Osteoblast (primary cell): ENCODE data around the gene ZDHHC23. TPM values are rescaled to one million over a fixed set of nuclear protein-coding genes. Genes with fewer than 3 reads are reported as not detected.

Experiments used
- DNase-seq: peaks from one replicate; pipeline ENCODE4 v3.0.0; 2011; ENCODE audit warnings: low spot score, mixed read lengths; ENCODE audit not compliant: insufficient read length; ENCODE audit errors: missing footprints
- H2AFZ ChIP-seq: 2 replicates; pipeline ENCODE4 v1.6.0; 2011; ENCODE audit warnings: mild to moderate bottlenecking, low read length
- H3K27ac ChIP-seq: 2 replicates; pipeline ENCODE4 v1.5.1; 2011; ENCODE audit warnings: mild to moderate bottlenecking, low read depth, low read length, moderate library complexity
- H3K27me3 ChIP-seq: 2 replicates; pipeline ENCODE4 v1.6.0; 2012; ENCODE audit warnings: mild to moderate bottlenecking, control low read depth, inconsistent platforms, low read length, moderate library complexity; ENCODE audit not compliant: insufficient read depth
- H3K36me3 ChIP-seq: 2 replicates; pipeline ENCODE4 v1.5.1; 2011; ENCODE audit warnings: mild to moderate bottlenecking, low read length, control low read depth, moderate library complexity; ENCODE audit not compliant: insufficient read depth
- H3K4me1 ChIP-seq: 2 replicates; pipeline ENCODE4 v1.5.1; 2011; ENCODE audit warnings: mild to moderate bottlenecking, low read length, control low read depth, moderate library complexity; ENCODE audit not compliant: insufficient read depth
- H3K4me2 ChIP-seq: 2 replicates; pipeline ENCODE4 v1.6.0; 2011; ENCODE audit warnings: mild to moderate bottlenecking, low read length; ENCODE audit not compliant: insufficient read depth
- H3K4me3 ChIP-seq: fragments of 200-600 bp; sonication (generic); 3 replicates; pipeline ENCODE4 v1.5.1; 2012; ENCODE audit warnings: mild to moderate bottlenecking, low read length, inconsistent platforms; ENCODE audit not compliant: insufficient read depth
- H3K79me2 ChIP-seq: 2 replicates; pipeline ENCODE4 v1.6.0; 2012; ENCODE audit warnings: mild to moderate bottlenecking, low read length, control low read depth, inconsistent platforms; ENCODE audit not compliant: insufficient read depth
- H3K9me3 ChIP-seq: 2 replicates; pipeline ENCODE4 v1.5.1; 2011; ENCODE audit warnings: low read depth, low read length, control low read depth
- H4K20me1 ChIP-seq: 2 replicates; pipeline ENCODE4 v1.6.0; 2012; ENCODE audit warnings: mild to moderate bottlenecking, low read length, control low read depth; ENCODE audit not compliant: insufficient read depth
- CTCF ChIP-seq: IDR thresholded peaks from 2 replicates; pipeline ENCODE4 v1.5.1; 2011; ENCODE audit warnings: mild to moderate bottlenecking, low read depth, low read length, moderate library complexity; ENCODE audit errors: extremely low read depth
- total RNA-seq: library from RNA; depleted of rRNA; stranded (reverse); fragments of >200 nt; gene quantifications from 2 replicates; pipeline ENCODE4 v1.2.3, GENCODE V29; 2012

The ZDHHC23 gene
- total RNA-seq, 1 donor = 1.1 TPM

DNA sequence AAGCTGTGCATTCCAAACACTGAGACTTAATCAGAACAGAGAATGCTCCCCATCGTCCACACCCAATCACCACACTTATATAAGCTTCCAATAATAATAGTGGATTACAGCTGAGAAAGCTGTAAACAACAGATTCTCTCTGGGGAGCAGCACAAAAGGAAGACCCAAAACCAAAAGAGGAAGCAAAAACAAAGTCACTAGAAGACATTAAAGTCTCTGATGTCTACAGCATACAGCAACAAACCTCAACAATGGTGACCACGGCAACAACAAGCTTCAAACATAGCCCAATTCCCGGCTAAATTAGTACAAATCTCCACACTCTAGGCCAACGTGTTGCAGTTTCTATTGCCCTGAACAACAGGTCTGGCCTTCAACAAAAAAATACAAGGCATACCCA is 37.7 kb downstream of the ZDHHC23 start:
- Histone ChIP-seq H3K4me2 (no peak overlapping the region), H2AFZ (no peak overlapping the region), H4K20me1 (no peaks in the 10 kb centered on the region), H3K36me3 (no peaks in the 10 kb centered on the region), H3K27ac (no peak overlapping the region), H3K27me3 (no peaks in the 10 kb centered on the region), H3K4me3 (no peak overlapping the region), H3K4me1 (no peaks in the 10 kb centered on the region), H3K79me2 (no peaks in the 10 kb centered on the region), H3K9me3 (no peaks in the 10 kb centered on the region)
- TF ChIP-seq CTCF = no peak
- no peak for DNase-seq

DNA sequence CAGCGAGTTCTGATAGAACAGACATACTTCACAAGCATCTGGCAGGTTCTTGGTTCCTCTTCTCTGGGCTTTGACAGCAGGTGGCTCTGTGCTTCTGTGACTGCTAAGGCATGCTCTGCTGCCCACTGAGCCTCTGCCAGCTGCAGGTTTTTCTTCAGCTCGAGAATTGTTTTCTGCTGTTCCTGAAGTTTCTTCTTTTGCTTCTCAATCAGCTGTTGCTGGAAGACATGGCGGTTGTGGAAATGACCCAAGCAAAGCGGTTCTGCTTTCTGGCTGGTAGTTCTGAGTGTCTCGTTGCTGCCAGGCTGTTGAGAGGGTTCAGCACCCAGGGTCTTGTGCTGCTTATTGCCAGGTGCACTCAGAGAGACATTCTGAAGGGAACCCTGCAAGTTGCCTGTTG is 57.7 kb downstream of the ZDHHC23 start:
- DNase-seq = no peak
- no peak overlapping the region for H2AFZ ChIP-seq
- no peaks in the 10 kb centered on the region for H4K20me1 ChIP-seq
- no peak overlapping the region for H3K27ac ChIP-seq
- H3K9me3 ChIP-seq = peaks cover 8% of the 10 kb centered on the region
- no peak overlapping the region for H3K4me3 ChIP-seq
- no peak for TF ChIP-seq CTCF
- H3K27me3 ChIP-seq = no peaks in the 10 kb centered on the region
- H3K4me2 ChIP-seq = no peak overlapping the region
- no peaks in the 10 kb centered on the region for H3K4me1 ChIP-seq
- H3K36me3 ChIP-seq = peaks cover 3% of the 10 kb centered on the region
- no peaks in the 10 kb centered on the region for H3K79me2 ChIP-seq

GRCh38 chr3:114011059-114011797 is 63.4 kb downstream of the ZDHHC23 start:
- H3K27ac ChIP-seq = no peak overlapping the region
- H3K4me3 ChIP-seq = no peak overlapping the region
- H4K20me1 ChIP-seq = no peaks in the 10 kb centered on the region
- no peak for DNase-seq
- no peaks in the 10 kb centered on the region for H3K9me3 ChIP-seq
- no peaks in the 10 kb centered on the region for H3K4me1 ChIP-seq
- H3K36me3 ChIP-seq = no peaks in the 10 kb centered on the region
- no peaks in the 10 kb centered on the region for H3K27me3 ChIP-seq
- no peaks in the 10 kb centered on the region for H3K79me2 ChIP-seq
- H3K4me2 ChIP-seq = no peak overlapping the region
- no peak overlapping the region for H2AFZ ChIP-seq
- no peak for TF ChIP-seq CTCF

Other genes with a start within 250 kb of the ZDHHC23 start
- gene NAA50, start 201.8 kb upstream of the ZDHHC23 start, total RNA-seq = 163 and 169 TPM in 2 replicates
- gene ATP6V1A, start 201.0 kb upstream of the ZDHHC23 start, total RNA-seq = 140 and 166 TPM in 2 replicates
- gene GRAMD1C, start 109.2 kb upstream of the ZDHHC23 start, total RNA-seq = 1.2 and 2.2 TPM in 2 replicates
- 3.2 and 4.0 TPM in 2 replicates for gene CCDC191, start 108.5 kb downstream of the ZDHHC23 start, total RNA-seq
- gene QTRT2, start 108.7 kb downstream of the ZDHHC23 start, total RNA-seq = 12.4 and 14.5 TPM in 2 replicates
- not detected in 2 replicates for gene DRD3, start 231.0 kb downstream of the ZDHHC23 start, total RNA-seq